ENCODE data around the gene DKC1. TPM values are rescaled to one million over a fixed set of nuclear protein-coding genes. Genes with fewer than 3 reads are reported as not detected.

The DKC1 gene
- total and polyA plus RNA-seq, 2 experiments from 2014 or later, result 120 to 165 TPM

DNA sequence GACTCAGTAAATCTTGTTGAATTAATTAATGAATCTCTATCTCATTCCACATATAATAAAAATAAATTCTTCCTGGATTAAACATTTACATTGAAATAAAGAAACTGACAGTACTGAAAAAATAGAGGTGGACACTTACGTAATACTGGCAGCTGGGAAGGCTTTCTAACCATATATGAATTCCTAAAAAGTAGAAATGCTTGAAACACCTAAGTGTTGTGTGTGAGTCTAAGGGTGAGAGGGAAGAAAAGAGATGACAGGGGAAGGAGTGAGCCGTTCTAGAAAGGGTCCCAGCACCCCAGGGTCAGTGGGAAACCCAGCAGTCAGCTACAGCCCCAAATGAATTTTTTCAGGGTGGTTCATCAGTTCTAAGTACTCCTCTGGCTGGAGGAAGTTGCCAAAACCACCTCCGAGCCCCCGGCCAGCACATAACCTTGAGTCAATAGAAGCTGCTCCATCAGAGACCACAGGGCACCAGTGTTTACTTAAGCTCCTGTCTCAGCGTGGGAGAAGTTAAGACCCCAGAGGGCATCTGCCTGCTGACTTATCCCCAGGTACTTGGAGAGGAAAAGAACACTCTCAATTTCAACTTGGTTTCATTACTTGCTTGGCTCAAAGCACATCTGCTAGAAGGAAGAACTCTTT, 30.1 kb upstream of the DKC1 start (continued):
- TF ChIP-seq EZH2phosphoT487 (IDR thresholded peaks at IDR 0.05; ENCODE audit: unreplicated experiment), result no peak
- no peak for TF ChIP-seq NANOG (IDR thresholded peaks at IDR 0.05; ENCODE audit: borderline replicate concordance)
- TF ChIP-seq POLR2AphosphoS5 (IDR thresholded peaks at IDR 0.05; ENCODE audit: low read depth), result no peak
- TF ChIP-seq, protein P1, sequence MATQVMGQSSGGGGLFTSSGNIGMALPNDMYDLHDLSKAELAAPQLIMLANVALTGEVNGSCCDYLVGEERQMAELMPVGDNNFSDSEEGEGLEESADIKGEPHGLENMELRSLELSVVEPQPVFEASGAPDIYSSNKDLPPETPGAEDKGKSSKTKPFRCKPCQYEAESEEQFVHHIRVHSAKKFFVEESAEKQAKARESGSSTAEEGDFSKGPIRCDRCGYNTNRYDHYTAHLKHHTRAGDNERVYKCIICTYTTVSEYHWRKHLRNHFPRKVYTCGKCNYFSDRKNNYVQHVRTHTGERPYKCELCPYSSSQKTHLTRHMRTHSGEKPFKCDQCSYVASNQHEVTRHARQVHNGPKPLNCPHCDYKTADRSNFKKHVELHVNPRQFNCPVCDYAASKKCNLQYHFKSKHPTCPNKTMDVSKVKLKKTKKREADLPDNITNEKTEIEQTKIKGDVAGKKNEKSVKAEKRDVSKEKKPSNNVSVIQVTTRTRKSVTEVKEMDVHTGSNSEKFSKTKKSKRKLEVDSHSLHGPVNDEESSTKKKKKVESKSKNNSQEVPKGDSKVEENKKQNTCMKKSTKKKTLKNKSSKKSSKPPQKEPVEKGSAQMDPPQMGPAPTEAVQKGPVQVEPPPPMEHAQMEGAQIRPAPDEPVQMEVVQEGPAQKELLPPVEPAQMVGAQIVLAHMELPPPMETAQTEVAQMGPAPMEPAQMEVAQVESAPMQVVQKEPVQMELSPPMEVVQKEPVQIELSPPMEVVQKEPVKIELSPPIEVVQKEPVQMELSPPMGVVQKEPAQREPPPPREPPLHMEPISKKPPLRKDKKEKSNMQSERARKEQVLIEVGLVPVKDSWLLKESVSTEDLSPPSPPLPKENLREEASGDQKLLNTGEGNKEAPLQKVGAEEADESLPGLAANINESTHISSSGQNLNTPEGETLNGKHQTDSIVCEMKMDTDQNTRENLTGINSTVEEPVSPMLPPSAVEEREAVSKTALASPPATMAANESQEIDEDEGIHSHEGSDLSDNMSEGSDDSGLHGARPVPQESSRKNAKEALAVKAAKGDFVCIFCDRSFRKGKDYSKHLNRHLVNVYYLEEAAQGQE (IDR thresholded peaks at IDR 0.05; ENCODE audit: unreplicated experiment), result no peak
- TF ChIP-seq CTCF (conservative IDR thresholded peaks at IDR 0.05; ENCODE audit: low read depth in 2 of 2), result no peak
- no peak for TF ChIP-seq CREB1 (CRISPR knock-in tag; IDR thresholded peaks at IDR 0.05; ENCODE audit: low read depth)
- no peak for TF ChIP-seq JUNB (IDR thresholded peaks at IDR 0.05; ENCODE audit: unreplicated experiment)
- TF ChIP-seq, protein P2, sequence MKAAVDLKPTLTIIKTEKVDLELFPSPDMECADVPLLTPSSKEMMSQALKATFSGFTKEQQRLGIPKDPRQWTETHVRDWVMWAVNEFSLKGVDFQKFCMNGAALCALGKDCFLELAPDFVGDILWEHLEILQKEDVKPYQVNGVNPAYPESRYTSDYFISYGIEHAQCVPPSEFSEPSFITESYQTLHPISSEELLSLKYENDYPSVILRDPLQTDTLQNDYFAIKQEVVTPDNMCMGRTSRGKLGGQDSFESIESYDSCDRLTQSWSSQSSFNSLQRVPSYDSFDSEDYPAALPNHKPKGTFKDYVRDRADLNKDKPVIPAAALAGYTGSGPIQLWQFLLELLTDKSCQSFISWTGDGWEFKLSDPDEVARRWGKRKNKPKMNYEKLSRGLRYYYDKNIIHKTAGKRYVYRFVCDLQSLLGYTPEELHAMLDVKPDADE (IDR thresholded peaks at IDR 0.05), result no peak
- TF ChIP-seq STAT1 (IDR thresholded peaks at IDR 0.05; ENCODE audit: unreplicated experiment), result no peak
- TF ChIP-seq EZH2 (IDR thresholded peaks at IDR 0.05; ENCODE audit: low read depth, unreplicated experiment), result no peak
- TF ChIP-seq ZNF114 (CRISPR knock-in tag; IDR thresholded peaks at IDR 0.05), result no peak
- no peak for TF ChIP-seq ZNF331 (CRISPR knock-in tag; IDR thresholded peaks at IDR 0.05; ENCODE audit: low read depth)

DNA sequence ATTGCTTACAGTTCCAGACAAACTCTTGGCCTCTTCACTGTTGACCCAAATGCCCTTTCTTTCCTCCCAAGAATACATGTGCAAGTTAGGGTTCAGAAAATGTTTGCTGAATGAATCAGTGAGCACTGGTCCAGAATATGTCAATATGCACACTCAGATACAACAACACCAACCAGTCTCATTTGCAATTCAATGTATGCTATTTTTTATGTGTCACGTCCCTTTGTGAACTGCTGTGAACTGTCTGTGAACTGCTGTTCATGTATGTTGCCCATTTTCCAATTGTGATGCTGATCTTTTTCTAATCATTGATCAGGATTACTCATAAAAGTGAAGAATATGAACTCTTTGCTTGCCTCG, 29.6 kb upstream of the DKC1 start:
- H3K4me1 ChIP-seq (ENCODE audit: insufficient read depth), result no peaks in the 10 kb centered on the region
- H3K36me3 ChIP-seq (ENCODE audit: insufficient read depth), result no peaks in the 10 kb centered on the region
- no peak for ATAC-seq
- no peaks in the 10 kb centered on the region for H3K9me2 ChIP-seq (ENCODE audit: insufficient read depth)
- no peak overlapping the region for H3K4me3 Mint-ChIP-seq
- no peak overlapping the region for H3K4me2 ChIP-seq
- peaks cover 4% of the 10 kb centered on the region; the same call in 2 of the 3 replicates for H3K4me1 Mint-ChIP-seq
- H3K27me3 ChIP-seq (ENCODE audit: insufficient read depth), result no peaks in the 10 kb centered on the region
- no peaks in the 10 kb centered on the region for H4K20me1 ChIP-seq (replicated peaks; ENCODE audit: insufficient read depth)
- H3K36me3 Mint-ChIP-seq (ENCODE audit: low read depth), result no peaks in the 10 kb centered on the region
- no peak for DNase-seq (ENCODE audit: low spot score)
- H3K27ac ChIP-seq (ENCODE audit: low read depth), result no peak overlapping the region
- H3K4me3 ChIP-seq, result no peak overlapping the region
- no peaks in the 10 kb centered on the region; the same call in 2 of the 3 replicates for H3K9me3 Mint-ChIP-seq
- no peak overlapping the region for H3K27ac Mint-ChIP-seq
- H3K27me3 Mint-ChIP-seq (ENCODE audit: insufficient read depth, low read depth, poor library complexity), result peaks cover 4% of the 10 kb centered on the region
- H3K79me2 ChIP-seq (replicated peaks; ENCODE audit: insufficient read depth), result no peaks in the 10 kb centered on the region
- H3F3A ChIP-seq (replicated peaks; ENCODE audit: low read depth), result no peaks in the 10 kb centered on the region
- no peak overlapping the region for H2AFZ ChIP-seq
- TF ChIP-seq JUNB (IDR thresholded peaks at IDR 0.05; ENCODE audit: unreplicated experiment) (no peak), CTCF (conservative IDR thresholded peaks at IDR 0.05; ENCODE audit: low read depth in 2 of 2) (no peak), STAT1 (IDR thresholded peaks at IDR 0.05; ENCODE audit: unreplicated experiment) (no peak), CREB1 (CRISPR knock-in tag; IDR thresholded peaks at IDR 0.05; ENCODE audit: low read depth) (no peak), EZH2phosphoT487 (IDR thresholded peaks at IDR 0.05; ENCODE audit: unreplicated experiment) (no peak), ZNF331 (CRISPR knock-in tag; IDR thresholded peaks at IDR 0.05; ENCODE audit: low read depth) (no peak), POLR2AphosphoS5 (IDR thresholded peaks at IDR 0.05; ENCODE audit: low read depth) (no peak), ZNF114 (CRISPR knock-in tag; IDR thresholded peaks at IDR 0.05) (no peak), EZH2 (IDR thresholded peaks at IDR 0.05; ENCODE audit: low read depth, unreplicated experiment) (no peak)
- TF ChIP-seq, protein P2 (IDR thresholded peaks at IDR 0.05), result no peak

Data from GM23338 (cell line).